Colonic mucosa (tissue), 4 donors: ENCODE data around the gene PCID2. TPM values are rescaled to one million over a fixed set of nuclear protein-coding genes. Genes with fewer than 3 reads are reported as not detected.

ENCODE experiments used
- DNase-seq: peaks from one replicate; pipeline ENCODE4 v3.0.0-alpha.2; 2020
- H3K27ac ChIP-seq: fragments of 200-600 bp; one replicate; pipeline ENCODE4 v1.8.0; 2021
- H3K27me3 ChIP-seq: fragments of 200-600 bp; one replicate; pipeline ENCODE4 v1.8.0; 2021
- H3K36me3 ChIP-seq: fragments of 200-600 bp; one replicate; pipeline ENCODE4 v1.8.0; 2021
- H3K4me1 ChIP-seq: fragments of 200-600 bp; one replicate; pipeline ENCODE4 v1.8.0; 2021; ENCODE audit warnings: mild to moderate bottlenecking
- H3K4me3 ChIP-seq: fragments of 200-600 bp; one replicate; pipeline ENCODE4 v1.8.0; 2021
- H3K9ac ChIP-seq, 2 donors: one replicate each; pipeline ENCODE4 v1.7.0; 2013; ENCODE audit warnings: control low read depth in 2 of 2, low read depth in 2 of 2, low read length in 2 of 2
- H3K9me3 ChIP-seq: fragments of 200-600 bp; one replicate; pipeline ENCODE4 v1.8.0; 2021
- CTCF ChIP-seq: fragments of 200-600 bp; IDR thresholded peaks from one replicate; pipeline ENCODE4 v1.8.0; 2022; ENCODE audit warnings: antibody characterized with exemption, mild to moderate bottlenecking
- intact Hi-C: fragments of 100-400 bp; cut with DNase I; formaldehyde crosslinking; loops from one replicate; pipeline ENCODE4 v1.14.1; 2022
- total RNA-seq, 2 donors: library from RNA; stranded (reverse); fragmentation: NEBNext Ultra II Directional in 1 of 2; extraction: Animal tissue kit (Norgen Biotek cat#: 25700) in 1 of 2; gene quantifications; one replicate each; pipeline ENCODE4 v1.2.1, GENCODE V29; 2021
- donor health status: healthy.
- donor health status: DM: no; HTN: no; CAD: no.
- donor health status: DM: no; HTN: no; CAD: no.

Gene PCID2
- total RNA-seq, 2 donors from 2014 or later: 23.4 to 40.2 TPM

- H3K9me3 ChIP-seq: no peaks in the 10 kb centered on the region
- DNase-seq: no peak
- no peak overlapping the region for H3K9ac ChIP-seq
- no peaks in the 10 kb centered on the region for H3K36me3 ChIP-seq
- H3K4me1 ChIP-seq: no peaks in the 10 kb centered on the region
- intact Hi-C loops: no loop called here
- H3K27me3 ChIP-seq: no peaks in the 10 kb centered on the region
- no peak overlapping the region for H3K27ac ChIP-seq
- no peak overlapping the region for H3K4me3 ChIP-seq
- TF ChIP-seq CTCF: no peak
Observed at GRCh38 chr13:113137691-113138298, 70.7 kb downstream of the PCID2 start.

GRCh38 chr13:113135281-113135760 is 73.1 kb downstream of the PCID2 start:
- Histone ChIP-seq H3K4me3 (no peak overlapping the region), H3K36me3 (no peaks in the 10 kb centered on the region), H3K9ac (no peak overlapping the region), H3K9me3 (no peaks in the 10 kb centered on the region), H3K27ac (no peak overlapping the region), H3K27me3 (no peaks in the 10 kb centered on the region), H3K4me1 (no peaks in the 10 kb centered on the region)
- intact Hi-C loops: no loop called here
- TF ChIP-seq CTCF: no peak
- no peak for DNase-seq

- no peak overlapping the region for H3K4me3 ChIP-seq
- no peak overlapping the region for H3K9ac ChIP-seq
- H3K4me1 ChIP-seq: no peaks in the 10 kb centered on the region
- no peak for DNase-seq
- no peaks in the 10 kb centered on the region for H3K36me3 ChIP-seq
- intact Hi-C loops: no loop called here
- H3K27ac ChIP-seq: no peak overlapping the region
- H3K9me3 ChIP-seq: no peaks in the 10 kb centered on the region
- TF ChIP-seq CTCF: no peak
- H3K27me3 ChIP-seq: no peaks in the 10 kb centered on the region
Observed at GRCh38 chr13:113129921-113130750, 78.3 kb downstream of the PCID2 start.

- DNase-seq: no peak
- Histone ChIP-seq H3K27ac (no peak overlapping the region), H3K9me3 (no peaks in the 10 kb centered on the region), H3K4me1 (no peaks in the 10 kb centered on the region), H3K4me3 (no peak overlapping the region), H3K36me3 (no peaks in the 10 kb centered on the region), H3K27me3 (no peaks in the 10 kb centered on the region), H3K9ac (no peak overlapping the region)
- TF ChIP-seq CTCF: no peak
- intact Hi-C loops: no loop called here
Observed at GRCh38 chr13:113129480-113129879, 79.0 kb downstream of the PCID2 start.

Other genes with a start within 250 kb of the PCID2 start
- 10 to 100 TPM; 45.0 to 88.3 TPM for gene MCF2L, start 239.5 kb downstream of the PCID2 start, total RNA-seq
- under 1 TPM; 0.11 to 0.12 TPM for gene F7, start 102.9 kb downstream of the PCID2 start, total RNA-seq
- gene F10, start 85.9 kb downstream of the PCID2 start, total RNA-seq: 1 to 10 TPM; 1.5 to 4.1 TPM
- not detected for gene PROZ, start 50.0 kb downstream of the PCID2 start, total RNA-seq
- gene CUL4A, start 944 bp upstream of the PCID2 start, total RNA-seq: 10 to 100 TPM; 54.6 to 62.6 TPM
- gene LAMP1, start 88.6 kb upstream of the PCID2 start, total RNA-seq: 100 to 1,000 TPM; 184 to 226 TPM
- gene GRTP1, start 155.5 kb upstream of the PCID2 start, total RNA-seq: 10 to 100 TPM; 58.3 to 58.5 TPM
- gene ADPRHL1, start 244.8 kb upstream of the PCID2 start, total RNA-seq: 1 to 10 TPM; 4.6 to 6.2 TPM